T1000 (cell line): Measurements from ENCODE around the gene APC.
"Not testable (repeated sequence)": the region's sequence is repeated elsewhere in the genome, so short reads cannot be mapped to it uniquely, and the experiment has no call there.

Source experiments
- DNase-seq: peaks from one replicate; lab custom pipeline; 2025; ENCODE audit warnings: mixed read lengths; lab: John Stamatoyannopoulos, UW

Gene APC

DNA sequence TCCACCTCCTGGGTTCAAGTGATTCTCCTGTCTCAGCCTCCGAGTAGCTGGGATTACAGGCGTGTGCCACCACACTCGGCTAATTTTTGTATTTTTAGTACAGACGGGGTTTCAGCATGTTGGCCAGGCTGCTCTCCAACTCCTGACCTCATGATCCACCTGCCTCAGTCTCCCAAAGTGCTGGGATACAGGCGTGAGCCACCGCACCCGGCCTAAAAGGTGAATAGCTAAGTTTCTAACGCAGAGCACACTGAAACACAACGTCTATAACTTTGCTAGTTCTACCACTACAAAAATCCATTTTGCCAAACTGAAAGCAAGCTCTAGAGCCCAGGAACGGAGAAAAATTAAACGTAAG is 122.9 kb downstream of the APC start:
- not testable (repeated sequence) for DNase-seq

DNA sequence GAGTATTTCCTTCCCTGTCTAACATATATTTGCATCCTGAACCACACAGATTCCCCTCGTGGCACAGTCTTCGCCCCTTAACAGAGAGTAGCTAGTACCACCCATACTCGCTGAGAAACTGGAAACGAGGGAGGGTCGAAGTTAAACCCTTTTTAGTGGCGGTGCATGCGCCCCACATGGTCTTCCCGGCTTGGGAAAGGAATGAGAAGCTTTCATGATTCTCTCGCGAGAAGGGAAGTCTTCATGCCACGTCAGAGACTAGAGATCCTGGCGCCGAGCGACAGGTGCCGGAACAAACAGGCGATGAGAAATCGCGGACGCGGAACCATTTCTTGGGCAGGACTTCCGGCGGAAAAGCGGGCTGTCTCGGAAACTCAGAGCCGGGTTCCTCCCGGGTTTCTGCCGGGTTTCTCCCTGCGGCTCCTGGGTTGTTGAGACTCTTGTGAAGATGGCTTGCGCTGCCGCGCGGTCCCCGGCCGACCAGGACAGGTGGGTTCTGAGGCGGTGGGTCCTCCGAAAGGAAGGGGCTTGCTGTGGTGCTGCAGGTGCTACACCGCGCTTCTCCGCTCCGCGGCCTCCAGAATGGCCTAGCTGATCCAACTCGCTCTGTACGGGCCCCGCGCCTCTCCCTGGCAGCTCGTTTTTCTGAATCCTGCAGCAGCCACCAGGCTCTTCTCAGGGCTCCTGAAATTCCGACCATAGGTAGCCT is 123.4 kb downstream of the APC start, which contains the start of gene SRP19:
SRP19 (plus strand) TSS at position 359 of the 709 bp plus-strand sequence; CDS start at position 449, 90 bp downstream.
- peak; percentile 85 for DNase-seq

GRCh38 chr5:112861638-112861985 is 123.9 kb downstream of the APC start:
- no peak for DNase-seq

GRCh38 chr5:112862085-112862484 is 124.4 kb downstream of the APC start:
- DNase-seq: no peak

GRCh38 chr5:112863549-112863948 is 125.9 kb downstream of the APC start:
- DNase-seq: no peak

DNA sequence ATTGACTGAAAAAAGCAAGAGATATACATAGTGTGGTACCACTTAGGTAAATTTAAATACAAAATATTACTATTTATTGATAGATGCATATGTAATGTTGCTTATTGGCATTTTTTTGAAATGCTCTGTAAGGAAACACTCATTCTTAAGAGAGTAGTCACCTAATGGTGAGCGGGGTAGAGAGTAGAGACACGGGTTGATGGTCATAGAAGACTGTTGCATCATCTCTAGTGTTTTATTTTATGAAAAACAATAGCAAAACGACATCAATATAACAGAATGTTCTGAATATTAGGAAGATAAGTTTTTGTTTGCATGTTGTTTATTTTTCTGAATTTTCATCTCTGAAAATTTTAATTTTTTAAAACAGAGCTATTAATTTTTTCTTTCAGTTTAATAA is 127.4 kb downstream of the APC start:
- DNase-seq: no peak

DNA sequence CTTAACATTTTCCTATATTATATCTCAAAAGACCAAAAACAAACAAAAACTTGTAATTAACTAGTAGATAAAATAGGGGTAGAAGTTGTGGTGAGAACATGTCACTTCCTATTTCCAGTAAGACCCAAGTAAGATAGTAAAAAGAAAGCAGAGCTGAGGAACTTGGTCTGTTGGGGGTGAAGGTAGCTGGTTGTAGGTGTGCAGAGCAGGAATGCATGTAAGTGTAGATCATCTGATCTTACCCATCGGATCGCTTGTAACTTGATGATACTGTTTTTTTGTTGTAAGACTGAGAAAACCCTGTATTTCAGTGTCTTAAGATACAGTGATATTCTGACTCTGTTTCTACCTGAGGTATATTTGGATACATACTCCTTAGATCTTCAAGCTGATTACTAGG is 129.1 kb downstream of the APC start:
- DNase-seq: no peak

DNA sequence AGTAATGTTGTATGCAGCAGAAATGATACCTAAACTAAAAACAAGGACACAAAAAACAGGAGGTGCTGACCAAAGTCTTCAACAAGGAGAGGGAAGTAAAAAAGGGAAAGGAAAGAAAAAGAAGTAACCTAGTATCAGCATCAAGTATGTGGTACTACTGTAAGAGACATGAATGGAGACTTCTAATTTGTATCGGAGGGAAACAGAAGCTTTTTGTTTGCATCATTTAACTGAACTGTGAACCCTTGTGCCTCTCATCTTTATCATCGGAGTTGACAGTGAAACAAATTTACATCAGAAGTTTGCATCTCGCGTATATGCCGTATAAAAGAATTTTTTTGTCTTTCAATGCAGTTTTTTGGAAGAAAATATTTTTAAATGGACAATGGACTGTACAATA is 129.7 kb downstream of the APC start:
- DNase-seq: no peak

GRCh38 chr5:112869948-112870347 is 132.3 kb downstream of the APC start:
- DNase-seq: no peak

GRCh38 chr5:112870966-112871365 is 133.3 kb downstream of the APC start:
- no peak for DNase-seq

GRCh38 chr5:112876362-112876761 is 138.7 kb downstream of the APC start:
- no peak for DNase-seq

GRCh38 chr5:112878101-112878500 is 140.4 kb downstream of the APC start:
- DNase-seq: no peak

DNA sequence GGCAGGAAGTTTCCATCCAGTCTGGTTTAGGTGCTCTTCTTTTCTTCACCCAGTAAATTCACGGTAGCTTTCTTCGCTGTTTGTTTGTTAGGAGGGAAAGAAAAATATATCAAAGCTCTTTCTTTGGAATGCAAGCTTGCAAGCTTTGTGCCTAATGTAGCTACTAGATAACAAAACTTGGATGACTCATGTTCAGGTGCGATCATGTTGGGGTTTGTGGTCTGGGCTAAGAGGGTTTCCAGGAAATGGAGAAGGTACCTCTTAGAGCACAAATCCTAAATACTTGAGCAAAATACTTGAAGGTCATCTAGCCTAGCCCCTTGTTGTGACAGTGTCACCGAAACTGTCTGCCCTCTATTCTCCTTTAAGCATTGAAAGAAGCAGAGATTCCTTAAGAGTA is 141.1 kb downstream of the APC start:
- no peak for DNase-seq

DNA sequence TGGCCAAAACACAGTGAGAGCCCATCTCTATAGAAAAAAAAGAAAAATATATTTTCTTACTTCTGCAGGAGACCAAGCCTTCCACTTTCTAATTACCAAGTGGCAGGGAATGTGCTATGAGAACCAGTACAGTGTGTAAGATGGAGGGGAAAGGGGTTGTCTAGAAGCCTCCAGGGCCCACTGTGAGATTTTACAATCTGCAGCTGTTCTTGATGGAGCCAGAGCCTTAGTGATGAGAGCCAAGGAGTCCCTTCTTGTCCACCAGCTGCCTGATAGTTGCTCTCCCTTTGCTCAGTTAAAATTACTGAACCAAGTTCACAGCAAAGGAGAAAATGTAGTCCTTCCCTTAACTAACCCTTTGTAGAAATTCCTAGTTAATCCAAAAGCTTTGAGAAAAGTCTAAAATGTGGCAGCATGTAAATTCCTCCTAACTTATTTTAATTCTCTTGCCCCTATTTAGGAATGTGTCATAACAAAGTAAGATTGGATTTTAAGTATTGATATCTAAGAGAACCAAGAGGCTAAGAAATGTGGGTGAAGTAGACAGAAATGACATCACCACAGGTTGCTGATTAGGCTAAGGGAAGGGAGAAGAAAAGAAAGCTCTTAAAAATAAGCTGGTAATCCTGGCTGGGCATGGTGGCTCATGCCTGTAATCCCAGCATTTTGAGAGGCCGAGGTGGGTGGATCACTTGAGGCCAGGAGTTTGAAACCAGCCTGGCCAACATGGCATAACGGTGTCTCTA is 142.7 kb downstream of the APC start:
- no peak for DNase-seq

GRCh38 chr5:112883192-112883591 is 145.5 kb downstream of the APC start:
- DNase-seq: no peak

DNA sequence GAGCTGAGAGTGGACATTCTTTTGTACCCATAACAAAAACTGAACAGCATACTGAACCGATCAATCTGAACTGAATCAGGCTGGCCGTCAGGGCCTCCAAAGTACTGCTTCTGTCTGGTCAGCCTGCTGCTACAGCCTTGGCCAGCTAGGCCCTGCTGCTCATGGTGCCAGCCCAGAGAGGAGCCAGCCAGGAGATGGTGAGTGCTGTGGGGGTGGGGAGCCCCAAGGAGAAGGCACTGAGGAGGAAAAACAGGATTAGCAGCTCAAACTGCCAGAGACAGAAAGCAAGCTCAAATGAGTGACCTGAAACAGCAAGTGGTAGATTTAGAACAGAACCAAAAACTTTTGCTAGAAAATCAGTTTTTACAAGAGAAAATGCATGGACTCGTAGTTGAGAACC is 147.3 kb downstream of the APC start:
- DNase-seq: no peak

DNA sequence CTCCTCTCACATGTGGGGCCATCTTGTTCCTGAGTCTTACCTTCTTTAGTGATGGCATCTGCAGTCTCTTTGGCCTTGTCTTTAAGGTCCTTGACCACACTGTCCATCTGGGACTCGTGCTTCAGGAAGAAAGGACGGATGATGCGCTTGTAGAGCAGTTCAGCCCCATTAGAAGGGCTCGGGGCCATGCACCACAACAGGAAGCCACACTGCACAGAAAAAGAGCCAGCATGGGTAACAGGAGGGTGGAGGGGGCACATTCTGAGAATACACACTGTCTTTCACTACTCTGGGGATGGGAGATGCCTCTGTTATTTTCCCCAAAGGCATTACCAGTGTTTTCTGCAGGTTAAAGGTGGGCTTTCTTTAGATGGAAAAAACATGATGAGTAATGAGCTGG is 149.3 kb downstream of the APC start:
- no peak for DNase-seq

GRCh38 chr5:112892066-112892465 is 154.4 kb downstream of the APC start:
- DNase-seq: not testable (repeated sequence)

DNA sequence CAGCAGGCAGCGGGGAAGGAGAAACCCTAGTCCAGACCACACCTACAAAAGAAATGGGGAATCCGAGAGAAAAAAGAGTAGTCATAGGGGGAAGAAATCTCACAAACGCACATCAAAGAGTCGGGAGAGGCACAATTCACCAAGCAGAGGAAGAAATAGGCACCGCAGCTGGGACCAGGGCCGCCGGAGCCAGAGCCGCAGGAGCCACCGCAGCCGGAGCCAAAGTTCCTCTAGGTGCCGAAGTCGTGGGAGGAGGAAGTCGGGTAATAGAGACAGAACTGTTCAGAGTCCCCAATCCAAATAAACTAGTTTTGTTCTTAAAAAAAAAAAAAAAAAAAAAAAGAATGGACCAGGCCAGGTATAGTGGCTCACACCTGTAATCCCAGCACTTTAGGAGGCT is 155.1 kb downstream of the APC start:
- DNase-seq: no peak

- DNase-seq: no peak
These were observed 158.0 kb downstream of the APC start for GRCh38 chr5:112895682-112896081.
